Common myeloid progenitor, CD34-positive (primary cell): Measurements from ENCODE around the gene KCNIP1.

ENCODE experiments used
- CTCF ChIA-PET: fragments of 350-600 bp; sonication (Branson Sonifier 250); formaldehyde crosslinking; loops from one replicate; lab custom pipeline; 2021; ENCODE audit warnings: antibody characterized with exemption; lab: Charles Lee
- POLR2A ChIA-PET: fragments of 350-600 bp; sonication (Branson Sonifier 250); formaldehyde crosslinking; loops from one replicate; lab custom pipeline; 2021; ENCODE audit warnings: antibody characterized with exemption; lab: Charles Lee
- DNase-seq, 3 donors: peaks; one replicate each; pipeline versions ENCODE4 v3.0.0 to v3.0.0-alpha.2; 2013
- H3K27ac ChIP-seq, 2 experiments: 1 replicate in 1 of 2; 2 replicates in 1 of 2; pipeline ENCODE4 v1.7.0; 2013; ENCODE audit warnings: inconsistent platforms in 2 of 2, low read length in 2 of 2, mild to moderate bottlenecking in 2 of 2, low read depth in 1 of 2, moderate library complexity in 1 of 2; ENCODE audit not compliant: severe bottlenecking in 2 of 2, insufficient read depth in 1 of 2, poor library complexity in 1 of 2
- H3K27me3 ChIP-seq, 5 experiments: replicated peaks in 2 of 5; 1 replicate in 3 of 5; 2 replicates in 2 of 5; pipeline versions ENCODE4 v1.6.1 to v1.7.0; 2013; ENCODE audit warnings: low read length in 4 of 5, mild to moderate bottlenecking in 2 of 5, moderate library complexity in 2 of 5, inconsistent platforms in 1 of 5; ENCODE audit not compliant: insufficient read depth in 5 of 5, control insufficient read depth in 4 of 5
- H3K36me3 ChIP-seq, 4 experiments: 1 replicate in 2 of 4; 2 replicates in 2 of 4; pipeline versions ENCODE4 v1.6.1 to v1.7.0; 2013; ENCODE audit warnings: low read length in 3 of 4, control low read depth in 1 of 4, mild to moderate bottlenecking in 1 of 4; ENCODE audit not compliant: control insufficient read depth in 4 of 4, insufficient read depth in 4 of 4
- H3K4me1 ChIP-seq, 4 experiments: 1 replicate in 3 of 4; 2 replicates in 1 of 4; pipeline versions ENCODE4 v1.6.1 to v1.7.1; 2013; ENCODE audit warnings: low read length in 3 of 4, mild to moderate bottlenecking in 3 of 4, control low read depth in 1 of 4, inconsistent platforms in 1 of 4, moderate library complexity in 1 of 4; ENCODE audit not compliant: control insufficient read depth in 4 of 4, insufficient read depth in 4 of 4; ENCODE audit errors: control extremely low read depth in 1 of 4
- H3K4me3 ChIP-seq, 7 experiments: 1 replicate in 4 of 7; 2 replicates in 3 of 7; pipeline versions ENCODE4 v1.5.1 to v1.7.0; 2013; ENCODE audit warnings: mild to moderate bottlenecking in 7 of 7, low read length in 6 of 7, moderate library complexity in 6 of 7, inconsistent platforms in 2 of 7, low read depth in 2 of 7, control low read depth in 1 of 7; ENCODE audit not compliant: insufficient read depth in 4 of 7, control insufficient read depth in 1 of 7; ENCODE audit errors: extremely low read depth in 1 of 7
- H3K9me3 ChIP-seq, 5 experiments: 1 replicate in 4 of 5; 2 replicates in 1 of 5; pipeline versions ENCODE4 v1.6.1 to v1.7.1; 2013; ENCODE audit warnings: low read length in 4 of 5, mild to moderate bottlenecking in 2 of 5, inconsistent platforms in 1 of 5, low read depth in 1 of 5, moderate library complexity in 1 of 5; ENCODE audit not compliant: control insufficient read depth in 4 of 5, insufficient read depth in 2 of 5; ENCODE audit errors: control extremely low read depth in 1 of 5
- WGBS: methylation state at CpG from one replicate; pipeline ENCODE4 v1.1.5; 2013; ENCODE audit not compliant: insufficient coverage; 5-methylcytosine and 5-hydroxymethylcytosine counted together

KCNIP1 gene

DNA sequence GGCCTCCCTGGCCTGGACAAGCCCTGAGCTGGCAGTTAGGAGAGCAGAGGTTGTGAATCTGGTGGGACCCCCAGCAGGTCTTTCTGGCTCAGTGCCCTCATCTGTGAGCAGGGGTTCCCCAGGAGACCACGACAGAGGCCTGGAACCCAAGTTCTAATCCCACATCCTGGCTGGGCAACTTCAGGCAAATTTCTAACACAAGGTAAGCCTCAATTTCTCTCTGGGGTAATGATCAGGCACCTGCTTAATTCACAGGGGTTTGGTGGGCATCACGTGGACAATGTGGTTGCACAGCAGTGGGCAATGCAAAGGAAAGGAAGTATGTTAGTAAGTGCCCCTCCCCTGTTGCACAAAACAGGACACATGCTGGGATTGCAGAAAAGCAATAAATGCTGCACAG is 1.9 kb upstream of the KCNIP1 start:
- Histone ChIP-seq H3K36me3 (no peaks in the 10 kb centered on the region), H3K9me3 (peaks cover 0 to 2% (median 0%) of the 10 kb centered on the region in 5 experiments), H3K27ac (no peak overlapping the region), H3K27me3 (peaks cover 2 to 40% (median 22%) of the 10 kb centered on the region in 5 experiments), H3K4me1 (peaks cover 0 to 17% (median 7%) of the 10 kb centered on the region in 4 experiments), H3K4me3 (no peak overlapping the region)
- ChIA-PET CTCF (no interaction called here), POLR2A (no interaction called here)
- DNase-seq: peak in 2 of 3 donors; percentile 18 to 23
- WGBS: 83% methylated on average over 2 of the region's 2 CpGs

DNA sequence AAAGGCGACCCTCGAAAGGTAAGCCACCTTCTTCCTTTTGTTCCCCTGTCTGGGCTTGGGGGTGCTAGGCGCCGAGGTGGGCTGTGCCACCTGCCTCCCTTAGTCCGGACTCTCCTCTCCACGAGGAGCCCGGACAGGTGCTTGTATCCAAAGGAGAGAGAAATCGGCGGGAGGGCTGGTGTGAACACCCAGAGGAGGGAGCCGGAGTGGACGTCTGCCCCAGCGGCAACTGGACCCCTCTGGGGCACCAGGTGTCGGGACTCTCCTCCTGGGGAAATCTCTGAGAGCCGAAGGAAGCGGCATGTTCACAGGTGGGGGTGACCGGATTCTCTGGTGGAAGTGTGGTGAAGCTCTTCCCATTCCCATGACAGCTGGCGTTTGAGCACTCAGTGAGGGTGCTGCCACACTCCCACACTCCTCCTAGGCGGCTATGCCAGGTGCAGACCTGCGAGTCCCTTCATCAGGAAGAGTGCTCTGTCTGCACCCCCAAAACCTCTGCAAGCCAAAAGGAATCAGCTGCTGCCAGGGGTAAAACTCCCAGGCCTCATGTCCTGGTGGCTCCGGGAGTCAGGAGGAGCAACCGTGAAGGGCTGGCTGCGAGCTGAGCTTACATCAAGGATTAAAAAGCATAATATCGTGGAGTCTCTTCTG is 921 bp downstream of the KCNIP1 start:
- H3K4me3 ChIP-seq: no peak overlapping the region
- H3K27ac ChIP-seq: no peak overlapping the region
- H3K27me3 ChIP-seq: peaks cover 2 to 41% (median 26%) of the 10 kb centered on the region in 5 experiments
- POLR2A ChIA-PET: no interaction called here
- H3K9me3 ChIP-seq: peaks cover 0 to 2% (median 0%) of the 10 kb centered on the region in 5 experiments
- peaks cover 0 to 17% (median 7%) of the 10 kb centered on the region in 4 experiments for H3K4me1 ChIP-seq
- H3K36me3 ChIP-seq: no peaks in the 10 kb centered on the region
- 90% methylated on average over 18 of the region's 23 CpGs for WGBS
- no peak for DNase-seq
- CTCF ChIA-PET: interaction anchor here (1.2 to 1.7 kb wide), 3 partner anchors 9 to 93 kb away, joined by 3 to 4 read pairs (median 3); no protein-coding TSS in a partner anchor

DNA sequence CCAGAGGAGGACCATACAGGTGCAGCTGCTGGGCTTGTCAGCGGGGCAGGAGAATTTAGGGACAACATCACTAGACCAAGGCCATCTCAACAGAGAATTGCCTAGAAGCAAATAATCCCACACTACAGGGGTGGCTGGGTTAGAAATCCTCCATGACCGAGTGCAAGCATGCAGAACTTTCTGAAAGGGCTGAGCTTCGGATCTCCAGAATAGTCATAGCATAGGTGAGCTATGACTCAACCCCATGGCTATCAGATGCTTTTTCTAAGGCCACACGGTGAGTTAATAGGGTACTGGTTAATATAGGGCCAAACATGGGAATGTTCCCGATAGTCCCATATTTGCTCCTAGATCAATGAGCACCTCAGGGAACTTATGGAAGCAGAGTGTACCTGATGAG is 4.2 kb downstream of the KCNIP1 start:
- ChIA-PET CTCF (interaction anchor here (0.8 kb wide), 1 partner anchor 114 kb away, joined by 5 read pairs; no protein-coding TSS in a partner anchor), POLR2A (no interaction called here)
- no peak for DNase-seq
- Histone ChIP-seq H3K4me1 (peaks cover 0 to 11% (median 7%) of the 10 kb centered on the region in 4 experiments), H3K9me3 (no peaks in the 10 kb centered on the region), H3K4me3 (no peak overlapping the region), H3K27ac (no peak overlapping the region), H3K36me3 (no peaks in the 10 kb centered on the region), H3K27me3 (peaks cover 2 to 34% (median 24%) of the 10 kb centered on the region in 5 experiments)
- WGBS: 100% methylated on average over 5 of the region's 5 CpGs

DNA sequence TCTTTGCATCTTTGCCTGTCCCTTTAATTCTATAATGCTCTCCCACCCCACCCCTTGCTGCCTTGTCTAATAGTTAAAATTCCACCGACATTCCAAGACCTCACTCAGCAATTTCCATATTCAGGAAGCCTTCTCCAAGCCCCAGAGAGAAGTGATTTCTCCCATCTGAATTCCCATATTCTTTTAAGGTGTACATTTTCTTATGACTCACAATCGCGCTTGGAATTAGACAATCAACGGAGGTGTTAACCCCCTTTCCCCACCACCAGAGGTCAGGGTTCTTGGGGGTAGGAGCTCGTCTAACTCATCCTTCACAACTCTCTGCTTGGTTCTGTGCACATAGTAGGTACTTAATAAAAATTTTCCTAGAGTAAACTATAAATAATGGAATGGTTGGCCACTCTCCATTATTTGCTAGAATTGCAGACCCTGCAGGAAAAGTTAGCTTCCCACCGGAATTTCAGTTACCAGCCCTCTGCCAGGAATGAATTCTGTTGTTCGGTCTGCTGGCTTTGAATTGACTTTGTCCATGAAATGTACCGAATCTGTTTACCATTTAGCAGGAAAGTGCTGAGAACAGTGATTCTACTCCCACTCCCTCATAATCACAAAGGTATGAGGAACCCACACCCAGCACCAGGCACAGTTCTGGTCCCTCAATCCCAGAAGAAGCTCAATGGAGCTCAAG is 5.0 kb downstream of the KCNIP1 start:
- Histone ChIP-seq H3K36me3 (no peaks in the 10 kb centered on the region), H3K4me3 (no peak overlapping the region), H3K27ac (no peak overlapping the region), H3K4me1 (peaks cover 0 to 7% (median 4%) of the 10 kb centered on the region in 4 experiments), H3K9me3 (no peaks in the 10 kb centered on the region), H3K27me3 (peaks cover 2 to 29% (median 19%) of the 10 kb centered on the region in 5 experiments)
- ChIA-PET POLR2A (no interaction called here), CTCF (interaction anchor here (1.4 kb wide), 1 partner anchor 125 kb away, joined by 3 read pairs; no protein-coding TSS in a partner anchor)
- no peak for DNase-seq
- 94% methylated on average over 3 of the region's 8 CpGs for WGBS

DNA sequence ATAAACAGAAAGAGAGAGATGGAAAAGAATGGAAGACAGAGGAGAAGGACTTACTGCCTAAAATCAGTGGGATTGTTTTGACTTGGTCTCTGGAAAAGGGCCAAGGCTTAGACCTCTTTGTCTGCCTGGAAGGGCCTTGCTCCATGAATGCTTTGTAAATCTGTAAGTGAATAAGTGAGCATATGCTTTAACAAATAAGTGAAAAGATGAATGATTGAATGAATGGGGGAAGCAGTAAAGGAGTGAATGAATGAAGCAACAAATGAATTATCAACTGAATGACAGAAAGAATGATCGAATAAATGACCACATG is 5.5 kb downstream of the KCNIP1 start:
- Histone ChIP-seq H3K4me1 (peaks cover 0 to 2% (median under 1%) of the 10 kb centered on the region in 4 experiments), H3K36me3 (no peaks in the 10 kb centered on the region), H3K9me3 (no peaks in the 10 kb centered on the region), H3K27ac (no peak overlapping the region), H3K4me3 (no peak overlapping the region), H3K27me3 (peaks cover 2 to 25% (median 18%) of the 10 kb centered on the region in 5 experiments)
- CTCF ChIA-PET: interaction anchor here (1.4 kb wide), 1 partner anchor 124 kb away, joined by 3 read pairs; no protein-coding TSS in a partner anchor
- POLR2A ChIA-PET: no interaction called here
- DNase-seq: no peak
- no CpG with 5 or more reads among the region's 1 CpG for WGBS

DNA sequence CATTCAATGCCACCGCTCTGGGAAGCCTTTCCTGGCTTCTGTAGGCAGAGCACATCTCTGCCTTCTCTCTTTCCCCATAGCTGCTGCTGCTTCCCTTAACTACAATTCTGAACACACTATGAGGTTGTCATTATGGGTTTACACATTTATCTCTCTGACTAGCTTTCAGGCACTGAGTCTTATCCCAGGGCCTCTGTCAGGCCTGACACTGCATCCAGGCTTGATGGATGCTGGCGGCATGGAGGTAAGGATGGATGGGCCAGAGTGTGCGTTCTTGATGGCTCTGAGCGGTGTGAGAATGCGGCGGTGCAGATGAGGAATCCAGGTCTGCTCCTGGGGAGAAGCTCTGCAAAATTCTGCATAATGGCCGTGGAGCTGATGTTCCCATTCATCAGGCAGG is 6.3 kb downstream of the KCNIP1 start:
- Histone ChIP-seq H3K36me3 (no peaks in the 10 kb centered on the region), H3K27ac (no peak overlapping the region), H3K27me3 (peaks cover 2 to 17% (median 15%) of the 10 kb centered on the region in 5 experiments), H3K4me1 (no peaks in the 10 kb centered on the region), H3K4me3 (no peak overlapping the region), H3K9me3 (no peaks in the 10 kb centered on the region)
- POLR2A ChIA-PET: interaction anchor here (0.7 kb wide), 1 partner anchor 103 kb away, joined by 3 read pairs; no protein-coding TSS in a partner anchor
- CTCF ChIA-PET: interaction anchor here (0.8 to 1.4 kb wide), 2 partner anchors 16 to 123 kb away, joined by 3 read pairs; no protein-coding TSS in a partner anchor
- DNase-seq: no peak
- 100% methylated on average over 6 of the region's 7 CpGs for WGBS
